Smooth muscle cell (in vitro differentiated cells): ENCODE data around the gene FRMD4B. TPM values are rescaled to one million over a fixed set of nuclear protein-coding genes. Genes with fewer than 3 reads are reported as not detected.

Source experiments
- DNase-seq: peaks from one replicate; lab custom pipeline; 2025; ENCODE audit not compliant: unreplicated experiment; lab: John Stamatoyannopoulos, UW
- H2AFZ ChIP-seq: fragments of 200-600 bp; sonication (generic); 2 replicates; pipeline ENCODE4 v1.6.0; 2016; ENCODE audit warnings: antibody characterized with exemption, low read depth, mild to moderate bottlenecking
- H3F3A ChIP-seq: fragments of 200-600 bp; sonication (generic); 2 replicates; pipeline ENCODE4 v1.6.0; 2017; ENCODE audit warnings: antibody characterized with exemption, low read depth
- H3K27ac ChIP-seq: fragments of 200-600 bp; sonication (generic); 2 replicates; pipeline ENCODE4 v1.5.1; 2016; ENCODE audit warnings: low read depth, mild to moderate bottlenecking
- H3K27me3 ChIP-seq: fragments of 200-600 bp; sonication (generic); 2 replicates; pipeline ENCODE4 v1.6.1; 2016; ENCODE audit warnings: low read depth, mild to moderate bottlenecking
- H3K36me3 ChIP-seq: fragments of 200-600 bp; sonication (generic); 2 replicates; pipeline ENCODE4 v1.5.1; 2016; ENCODE audit warnings: low read depth
- H3K4me1 ChIP-seq: fragments of 200-600 bp; sonication (generic); 2 replicates; pipeline ENCODE4 v1.5.1; 2016; ENCODE audit warnings: low read depth
- H3K4me2 ChIP-seq: fragments of 200-600 bp; sonication (generic); 2 replicates; pipeline ENCODE4 v1.6.0; 2016; ENCODE audit warnings: mild to moderate bottlenecking
- H3K4me3 ChIP-seq: fragments of 200-600 bp; sonication (generic); 2 replicates; pipeline ENCODE4 v1.5.1; 2016; ENCODE audit warnings: mild to moderate bottlenecking
- H3K79me2 ChIP-seq: fragments of 200-600 bp; sonication (generic); 2 replicates; pipeline ENCODE4 v1.6.0; 2016; ENCODE audit warnings: low read depth, mild to moderate bottlenecking
- H3K9ac ChIP-seq: fragments of 200-600 bp; sonication (generic); 2 replicates; pipeline ENCODE4 v1.6.0; 2016; ENCODE audit warnings: low read depth
- H3K9me3 ChIP-seq: fragments of 200-600 bp; sonication (generic); replicated peaks from 2 replicates; pipeline ENCODE4 v1.5.1; 2016; ENCODE audit warnings: low read depth
- H4K20me1 ChIP-seq: fragments of 200-600 bp; sonication (generic); 2 replicates; pipeline ENCODE4 v1.6.0; 2016; ENCODE audit warnings: low read depth
- CTCF ChIP-seq: fragments of 200-600 bp; sonication (generic); IDR thresholded peaks from 2 replicates; pipeline ENCODE4 v1.5.1; 2017; ENCODE audit warnings: borderline replicate concordance, mild to moderate bottlenecking, antibody characterized with exemption; ENCODE audit not compliant: insufficient read depth, poor library complexity, severe bottlenecking
- WGBS: methylation state at CpG from one replicate; pipeline ENCODE4 v1.1.7; 2016; ENCODE audit warnings: low lambda C conversion rate; 5-methylcytosine and 5-hydroxymethylcytosine counted together
- polyA plus RNA-seq: library from polyadenylated mRNA; unstranded; fragments of >200 nt; fragmentation: Nextera tagmentation; extraction: Ambion mirVana; gene quantifications from 2 replicates; pipeline ENCODE4 v1.2.1, GENCODE V29; 2016
- total RNA-seq: library from RNA; depleted of rRNA; stranded (reverse); fragments of >200 nt; gene quantifications from 2 replicates; pipeline ENCODE4 v1.2.3, GENCODE V29; 2014

FRMD4B gene
- total and polyA plus RNA-seq, 2 experiments from 2014 or later = 3.7 to 24.3 TPM

GRCh38 chr3:69292185-69292584 is 93.7 kb downstream of the FRMD4B start:
- Histone ChIP-seq H3K79me2 (no peaks in the 10 kb centered on the region), H3K4me2 (no peak overlapping the region), H3K9ac (no peak overlapping the region), H2AFZ (no peak overlapping the region), H3K4me1 (peaks cover 41% of the 10 kb centered on the region), H3K27ac (no peak overlapping the region), H3F3A (peaks cover 7% of the 10 kb centered on the region), H4K20me1 (no peaks in the 10 kb centered on the region), H3K36me3 (no peaks in the 10 kb centered on the region), H3K27me3 (no peaks in the 10 kb centered on the region), H3K9me3 (no peaks in the 10 kb centered on the region), H3K4me3 (no peak overlapping the region)
- TF ChIP-seq CTCF = no peak
- WGBS = 71% methylated on average over 4 of the region's 4 CpGs
- DNase-seq = no peak

- TF ChIP-seq CTCF = no peak
- peaks cover 7% of the 10 kb centered on the region for H3F3A ChIP-seq
- 42% methylated on average over 3 of the region's 3 CpGs for WGBS
These were observed 95.5 kb downstream of the FRMD4B start for GRCh38 chr3:69290430-69290829.

GRCh38 chr3:69290006-69290405 is 95.9 kb downstream of the FRMD4B start:
- Histone ChIP-seq H3K4me3 (no peak overlapping the region), H3K79me2 (no peaks in the 10 kb centered on the region), H3K9ac (no peak overlapping the region), H3K27ac (no peak overlapping the region), H3K4me2 (no peak overlapping the region), H3K9me3 (no peaks in the 10 kb centered on the region), H3K36me3 (no peaks in the 10 kb centered on the region), H3K4me1 (peaks cover 41% of the 10 kb centered on the region), H2AFZ (no peak overlapping the region), H3K27me3 (no peaks in the 10 kb centered on the region), H3F3A (peaks cover 7% of the 10 kb centered on the region), H4K20me1 (no peaks in the 10 kb centered on the region)
- WGBS = 66% methylated on average over 5 of the region's 5 CpGs
- no peak for TF ChIP-seq CTCF
- no peak for DNase-seq

More at GRCh38 chr3:69290430-69290829, 95.5 kb downstream of the FRMD4B start:
- Histone ChIP-seq H2AFZ (no peak overlapping the region), H3K27ac (no peak overlapping the region), H3K4me1 (peaks cover 41% of the 10 kb centered on the region), H3K4me3 (no peak overlapping the region), H3K9ac (no peak overlapping the region), H4K20me1 (no peaks in the 10 kb centered on the region), H3K9me3 (no peaks in the 10 kb centered on the region), H3K4me2 (no peak overlapping the region), H3K36me3 (no peaks in the 10 kb centered on the region), H3K27me3 (no peaks in the 10 kb centered on the region), H3K79me2 (no peaks in the 10 kb centered on the region)
- no peak for DNase-seq

GRCh38 chr3:69288161-69288895 is 97.6 kb downstream of the FRMD4B start:
- DNase-seq = no peak
- Histone ChIP-seq H3K27ac (peak overlapping the region; percentile 47), H3K4me3 (no peak overlapping the region), H3F3A (peaks cover 4% of the 10 kb centered on the region), H3K79me2 (no peaks in the 10 kb centered on the region), H3K9me3 (no peaks in the 10 kb centered on the region), H3K4me2 (peak overlapping the region; percentile 64), H3K4me1 (peaks cover 31% of the 10 kb centered on the region), H4K20me1 (no peaks in the 10 kb centered on the region), H3K9ac (no peak overlapping the region), H3K27me3 (no peaks in the 10 kb centered on the region), H2AFZ (peak overlapping the region; percentile 11), H3K36me3 (no peaks in the 10 kb centered on the region)
- 29% methylated on average over 12 of the region's 12 CpGs for WGBS
- TF ChIP-seq CTCF = no peak
